GM12864 (cell line): ENCODE data around the gene CRLF3.
"Not testable (repeated sequence)": the region's sequence is repeated elsewhere in the genome, so short reads cannot be mapped to it uniquely, and the experiment has no call there.

ENCODE experiments used
- DNase-seq: peaks from one replicate; pipeline ENCODE4 v3.0.0-alpha.2; 2011; ENCODE audit warnings: low read depth
- H3K4me3 ChIP-seq: 2 replicates; pipeline ENCODE4 v1.5.1; 2011; ENCODE audit warnings: mild to moderate bottlenecking, low read depth, low read length, control low read depth
- TF ChIP-seq, protein P1 (sequence below): IDR thresholded peaks from 2 replicates; pipeline ENCODE4 v1.5.1; 2011; ENCODE audit warnings: low read depth, mild to moderate bottlenecking, moderate library complexity, low read length, control low read depth, inconsistent platforms; ENCODE audit errors: missing control alignments

CRLF3 gene

DNA sequence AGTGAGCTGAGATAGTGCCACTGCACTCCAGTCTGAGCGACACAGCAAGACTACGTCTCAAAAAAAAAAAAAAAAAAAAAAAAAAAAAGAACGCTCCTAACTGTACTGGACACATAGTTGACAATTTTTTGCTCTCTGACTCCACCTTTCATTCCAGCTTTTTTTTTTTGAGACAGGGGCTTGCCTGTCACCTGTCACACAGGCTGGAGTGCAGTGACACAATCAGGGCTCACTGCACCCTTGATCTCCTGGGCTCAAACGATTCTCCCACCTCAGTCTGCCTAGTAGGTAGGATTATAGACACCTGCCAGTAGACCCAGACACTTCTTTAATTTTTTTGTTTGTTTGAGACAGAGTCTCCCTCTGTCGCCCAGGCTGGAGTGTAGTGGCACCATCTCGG lies 2.6 kb upstream of the CRLF3 start:
- no peak overlapping the region for H3K4me3 ChIP-seq
- TF ChIP-seq, protein P1, sequence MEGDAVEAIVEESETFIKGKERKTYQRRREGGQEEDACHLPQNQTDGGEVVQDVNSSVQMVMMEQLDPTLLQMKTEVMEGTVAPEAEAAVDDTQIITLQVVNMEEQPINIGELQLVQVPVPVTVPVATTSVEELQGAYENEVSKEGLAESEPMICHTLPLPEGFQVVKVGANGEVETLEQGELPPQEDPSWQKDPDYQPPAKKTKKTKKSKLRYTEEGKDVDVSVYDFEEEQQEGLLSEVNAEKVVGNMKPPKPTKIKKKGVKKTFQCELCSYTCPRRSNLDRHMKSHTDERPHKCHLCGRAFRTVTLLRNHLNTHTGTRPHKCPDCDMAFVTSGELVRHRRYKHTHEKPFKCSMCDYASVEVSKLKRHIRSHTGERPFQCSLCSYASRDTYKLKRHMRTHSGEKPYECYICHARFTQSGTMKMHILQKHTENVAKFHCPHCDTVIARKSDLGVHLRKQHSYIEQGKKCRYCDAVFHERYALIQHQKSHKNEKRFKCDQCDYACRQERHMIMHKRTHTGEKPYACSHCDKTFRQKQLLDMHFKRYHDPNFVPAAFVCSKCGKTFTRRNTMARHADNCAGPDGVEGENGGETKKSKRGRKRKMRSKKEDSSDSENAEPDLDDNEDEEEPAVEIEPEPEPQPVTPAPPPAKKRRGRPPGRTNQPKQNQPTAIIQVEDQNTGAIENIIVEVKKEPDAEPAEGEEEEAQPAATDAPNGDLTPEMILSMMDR, result no peak
- no peak for DNase-seq

DNA sequence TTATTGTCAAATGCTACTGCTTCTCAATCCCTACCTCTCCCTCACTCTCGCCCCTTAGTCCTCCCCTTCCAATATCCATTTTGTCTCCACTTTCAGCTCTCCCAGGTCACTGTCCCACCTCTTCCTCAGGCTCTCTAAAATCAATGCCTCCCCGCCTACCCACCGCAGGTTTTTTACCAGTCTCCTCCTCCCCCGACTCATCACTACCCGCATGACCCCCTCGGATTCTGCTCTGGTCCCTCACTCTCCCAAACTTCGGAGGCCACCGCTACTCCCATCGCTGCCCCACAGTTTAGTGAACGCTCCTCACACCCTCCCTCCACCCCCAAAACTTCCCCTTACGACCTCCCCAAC lies 513 bp downstream of the CRLF3 start:
- DNase-seq, result no peak
- TF ChIP-seq, protein P1, result no peak
- peak overlapping the region; percentile 83 for H3K4me3 ChIP-seq

DNA sequence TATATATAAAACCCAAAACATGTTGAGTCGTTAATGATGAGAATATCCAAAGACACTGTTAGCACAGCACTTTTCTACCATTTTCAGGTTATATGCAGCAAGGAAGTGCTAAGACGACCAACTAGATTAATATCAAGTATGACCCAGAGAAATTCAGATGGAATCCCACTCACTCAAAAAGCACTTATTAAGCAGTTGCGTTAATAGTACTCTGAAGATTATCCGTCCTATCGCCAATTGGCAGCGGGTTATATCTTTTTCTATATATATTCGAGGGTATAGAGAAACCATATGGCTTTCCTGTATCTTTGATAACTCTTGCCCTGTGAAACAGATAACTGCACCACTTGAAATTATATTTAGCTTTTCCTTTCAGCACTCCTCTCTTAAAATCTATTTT lies 1.1 kb downstream of the CRLF3 start:
- TF ChIP-seq, protein P1, result no peak
- H3K4me3 ChIP-seq, result peak overlapping the region; percentile 83
- DNase-seq, result no peak

DNA sequence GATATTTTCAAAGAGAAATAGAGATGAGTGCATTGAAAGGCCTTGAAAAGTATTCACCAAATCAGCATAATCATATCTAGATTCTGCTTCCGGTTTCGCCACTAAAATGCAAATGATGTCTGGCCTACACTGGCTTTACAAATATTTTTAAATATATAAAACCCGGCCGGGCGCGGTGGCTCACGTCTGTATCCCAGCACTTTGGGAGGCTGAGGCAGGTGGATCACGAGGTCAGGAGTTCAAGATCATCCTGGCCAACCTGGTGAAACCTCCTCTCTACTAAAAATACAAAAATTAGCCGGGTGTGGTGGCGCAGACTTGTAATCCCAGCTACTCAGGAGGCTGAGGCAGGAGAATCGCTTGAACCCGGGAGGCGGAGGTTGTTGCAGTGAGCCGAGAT lies 1.6 kb downstream of the CRLF3 start:
- H3K4me3 ChIP-seq, result peak overlapping the region; percentile 83
- not testable (repeated sequence) for DNase-seq

DNA sequence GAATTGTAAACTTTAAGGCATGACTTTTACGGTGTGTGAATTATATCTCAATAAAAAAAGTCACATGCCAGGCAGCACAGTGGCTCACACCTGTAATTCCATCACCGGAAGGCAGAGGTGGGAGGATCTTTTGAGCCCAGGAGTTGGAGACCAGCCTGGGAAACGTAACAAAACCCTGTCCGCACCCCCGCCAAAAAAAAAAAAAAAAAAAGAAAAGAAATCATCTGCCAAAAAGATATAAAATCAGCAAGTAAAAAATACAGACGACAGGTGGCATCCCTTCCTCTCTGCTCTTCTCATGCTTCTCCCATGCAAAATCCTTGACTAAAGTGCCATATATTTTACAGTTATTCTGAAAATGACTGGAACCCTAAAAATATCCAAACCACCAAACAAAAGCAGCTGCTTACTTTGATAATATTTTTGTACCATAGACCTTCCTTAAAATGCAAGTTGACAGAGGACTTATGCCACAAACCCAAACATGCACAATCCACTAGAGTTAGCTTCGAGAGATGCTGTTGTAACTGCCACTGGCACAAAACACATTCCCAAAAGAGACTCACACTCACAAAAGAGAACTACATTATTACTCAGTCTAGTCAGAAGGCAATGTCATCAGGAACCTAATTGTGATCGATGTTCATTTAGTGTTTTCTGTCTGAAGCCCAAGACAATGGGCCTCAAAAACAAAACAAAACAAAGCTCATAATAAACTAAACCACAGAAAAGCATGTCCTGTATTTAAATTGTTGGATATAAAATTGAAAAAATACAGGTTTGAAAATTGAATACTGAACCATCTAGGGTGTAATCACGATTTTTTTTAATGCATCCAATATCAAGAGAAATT lies 2.4 kb downstream of the CRLF3 start:
- H3K4me3 ChIP-seq, result peak overlapping the region; percentile 83; the same call in 1 of the 2 replicates
- TF ChIP-seq, protein P1, result no peak
- no peak for DNase-seq

DNA sequence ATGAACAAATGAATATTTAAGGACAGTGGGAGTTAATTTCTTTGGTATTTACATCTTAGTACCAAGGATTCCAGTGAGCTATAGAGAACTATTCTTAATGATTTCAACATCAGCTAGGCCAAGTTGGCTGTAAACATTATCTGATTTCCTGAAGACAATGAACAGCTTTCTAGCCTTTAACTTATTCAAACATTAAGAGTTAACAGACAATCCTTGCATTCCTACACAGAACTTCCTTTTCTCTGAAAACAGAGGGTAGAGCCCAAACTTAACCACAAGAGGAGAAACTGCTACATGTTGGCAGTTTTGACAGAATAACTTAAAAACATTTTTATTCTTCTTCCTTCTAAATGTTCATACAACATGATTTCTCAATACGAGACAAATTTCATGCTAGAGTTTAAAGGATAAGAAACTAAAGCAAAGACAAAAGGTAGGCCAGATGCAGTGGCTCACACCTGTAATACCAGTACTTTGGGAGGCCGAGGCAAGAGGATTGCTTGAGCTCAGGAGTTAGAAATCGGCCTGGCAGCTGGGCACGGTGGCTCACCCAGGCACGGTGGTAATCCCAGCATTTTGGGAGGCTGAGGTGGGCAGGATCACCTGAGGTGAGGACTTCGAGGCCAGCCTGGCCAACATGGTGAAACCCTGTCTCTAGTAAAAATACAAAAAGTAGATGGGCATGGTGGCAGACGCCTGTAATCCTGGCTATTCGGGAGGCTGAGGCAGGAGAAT lies 4.4 kb downstream of the CRLF3 start:
- no peak overlapping the region for H3K4me3 ChIP-seq
- no peak for DNase-seq
- TF ChIP-seq, protein P1, result no peak

DNA sequence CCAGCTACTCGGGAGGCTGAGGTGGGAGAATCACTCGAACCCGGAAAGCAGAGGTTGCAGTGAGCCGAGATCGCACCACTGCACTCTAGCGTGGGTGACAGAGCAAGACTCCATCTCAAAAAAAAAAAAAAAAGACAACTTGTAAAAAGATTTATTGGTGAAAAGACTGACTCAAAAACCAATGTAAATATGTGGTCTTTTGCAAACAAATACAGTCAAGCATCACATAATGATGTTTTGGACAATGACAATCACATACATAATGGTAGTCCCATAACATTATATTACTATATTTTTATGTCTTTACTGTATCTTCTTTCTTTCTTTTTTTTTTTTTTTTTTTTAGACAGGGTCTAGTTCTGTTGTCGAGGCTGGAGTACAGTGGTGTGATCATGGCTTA lies 8.3 kb downstream of the CRLF3 start:
- no peak overlapping the region for H3K4me3 ChIP-seq
- TF ChIP-seq, protein P1, result no peak
- no peak for DNase-seq

DNA sequence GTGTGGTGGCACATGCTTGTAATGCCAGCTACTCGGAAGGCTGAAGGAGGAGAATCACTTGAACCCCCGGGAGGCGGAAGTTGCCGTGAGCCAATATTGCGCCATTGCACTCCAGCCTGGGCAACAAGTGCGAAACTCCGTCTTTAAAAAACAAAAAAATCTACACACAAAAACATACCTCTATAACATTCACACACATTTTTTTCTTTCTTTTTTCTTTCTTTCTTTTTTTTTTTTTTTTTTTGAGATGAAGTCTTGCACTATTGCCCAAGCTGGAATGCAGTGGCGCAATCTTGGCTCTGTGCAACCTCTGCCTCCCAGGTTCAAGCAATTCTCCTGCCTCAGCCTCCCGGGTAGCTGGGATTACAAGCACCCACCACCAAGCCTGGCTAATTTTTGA lies 9.6 kb downstream of the CRLF3 start:
- H3K4me3 ChIP-seq, DNase-seq: not testable (repeated sequence)

DNA sequence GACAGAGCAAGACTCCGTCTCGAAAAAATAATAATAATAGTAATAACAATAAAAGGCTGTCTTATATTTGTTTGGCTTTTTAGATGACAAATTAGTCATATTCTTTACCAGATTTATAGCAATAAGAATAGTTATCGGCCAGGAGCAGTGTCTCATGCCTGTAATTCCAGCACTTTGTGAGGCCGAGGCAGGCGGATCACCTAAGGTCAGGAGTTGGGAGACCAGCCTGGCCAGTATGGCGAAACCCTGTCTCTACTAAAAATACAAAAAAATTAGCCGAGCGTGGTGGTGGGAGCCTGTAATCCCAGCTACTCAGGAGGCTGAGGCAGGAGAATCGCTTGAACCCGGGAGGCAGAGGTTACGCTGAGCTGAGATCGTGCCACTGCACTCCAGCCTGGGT lies 10.3 kb downstream of the CRLF3 start:
- not testable (repeated sequence) for DNase-seq, H3K4me3 ChIP-seq
